ACC112 (cell line): Measurements from ENCODE around the gene POLD3.

ENCODE experiments used
- H2AFZ ChIP-seq: fragments of 200-600 bp; sonication (generic); one replicate; pipeline ENCODE4 v1.6.0; 2017; ENCODE audit warnings: antibody characterized with exemption, low read length; ENCODE audit not compliant: unreplicated experiment
- H3K27ac ChIP-seq: fragments of 200-600 bp; sonication (generic); 2 replicates; pipeline ENCODE4 v1.5.1; 2014; ENCODE audit warnings: low read depth, mild to moderate bottlenecking, antibody characterized with exemption, low read length, moderate library complexity
- H3K27me3 ChIP-seq: fragments of 200-600 bp; sonication (generic); 2 replicates; pipeline ENCODE4 v1.6.1; 2014; ENCODE audit warnings: mild to moderate bottlenecking, antibody characterized with exemption, low read length, moderate library complexity, mixed read lengths; ENCODE audit not compliant: insufficient read depth
- H3K36me3 ChIP-seq: fragments of 200-600 bp; sonication (generic); 2 replicates; pipeline ENCODE4 v1.6.1; 2016; ENCODE audit warnings: mild to moderate bottlenecking, antibody characterized with exemption, low read length, moderate library complexity, mixed read lengths; ENCODE audit not compliant: insufficient read depth
- H3K4me1 ChIP-seq: fragments of 200-600 bp; sonication (generic); one replicate; pipeline ENCODE4 v1.6.1; 2016; ENCODE audit warnings: low read length, mixed read lengths; ENCODE audit not compliant: insufficient read depth, unreplicated experiment, control insufficient read depth
- H3K4me3 ChIP-seq: fragments of 200-600 bp; sonication (generic); 2 replicates; pipeline ENCODE4 v1.5.1; 2014; ENCODE audit warnings: mild to moderate bottlenecking, low read depth, low read length
- H3K79me2 ChIP-seq: fragments of 200-600 bp; sonication (generic); one replicate; pipeline ENCODE4 v1.6.0; 2016; ENCODE audit warnings: low read length; ENCODE audit not compliant: control insufficient read depth, unreplicated experiment, insufficient read depth

The POLD3 gene

GRCh38 chr11:74568028-74568427 is 24.4 kb upstream of the POLD3 start:
- Histone ChIP-seq H3K27me3 (no peaks in the 10 kb centered on the region; the same call in 1 of the 2 replicates), H2AFZ (no peak overlapping the region), H3K36me3 (no peaks in the 10 kb centered on the region), H3K27ac (no peak overlapping the region), H3K79me2 (no peaks in the 10 kb centered on the region), H3K4me1 (no peaks in the 10 kb centered on the region), H3K4me3 (no peak overlapping the region)

GRCh38 chr11:74570266-74571061 is 21.9 kb upstream of the POLD3 start:
- H3K4me1 ChIP-seq: no peaks in the 10 kb centered on the region
- no peak overlapping the region for H3K27ac ChIP-seq
- H3K4me3 ChIP-seq: no peak overlapping the region
- H3K27me3 ChIP-seq: no peaks in the 10 kb centered on the region
- H3K79me2 ChIP-seq: no peaks in the 10 kb centered on the region
- H2AFZ ChIP-seq: no peak overlapping the region
- H3K36me3 ChIP-seq: no peaks in the 10 kb centered on the region

GRCh38 chr11:74571062-74571399 is 21.4 kb upstream of the POLD3 start:
- Histone ChIP-seq H3K4me3 (no peak overlapping the region), H2AFZ (no peak overlapping the region), H3K36me3 (no peaks in the 10 kb centered on the region), H3K27ac (no peak overlapping the region), H3K79me2 (no peaks in the 10 kb centered on the region), H3K27me3 (no peaks in the 10 kb centered on the region), H3K4me1 (no peaks in the 10 kb centered on the region)

GRCh38 chr11:74572349-74572748 is 20.0 kb upstream of the POLD3 start:
- no peaks in the 10 kb centered on the region for H3K27me3 ChIP-seq
- no peaks in the 10 kb centered on the region for H3K36me3 ChIP-seq
- no peaks in the 10 kb centered on the region for H3K4me1 ChIP-seq
- no peak overlapping the region for H3K27ac ChIP-seq
- no peak overlapping the region for H3K4me3 ChIP-seq
- H2AFZ ChIP-seq: no peak overlapping the region
- no peaks in the 10 kb centered on the region for H3K79me2 ChIP-seq

GRCh38 chr11:74574563-74574962 is 17.8 kb upstream of the POLD3 start:
- Histone ChIP-seq H3K27ac (no peak overlapping the region), H3K4me1 (no peaks in the 10 kb centered on the region), H3K36me3 (no peaks in the 10 kb centered on the region), H3K27me3 (peaks cover 6% of the 10 kb centered on the region; the same call in 1 of the 2 replicates), H3K4me3 (no peak overlapping the region), H2AFZ (no peak overlapping the region), H3K79me2 (no peaks in the 10 kb centered on the region)

- no peaks in the 10 kb centered on the region for H3K79me2 ChIP-seq
- no peak overlapping the region for H2AFZ ChIP-seq
- H3K4me1 ChIP-seq: no peaks in the 10 kb centered on the region
These were observed 16.4 kb upstream of the POLD3 start for GRCh38 chr11:74575999-74576398.

GRCh38 chr11:74577181-74577580 is 15.2 kb upstream of the POLD3 start:
- Histone ChIP-seq H3K27me3 (peaks cover 6% of the 10 kb centered on the region; the same call in 1 of the 2 replicates), H3K27ac (no peak overlapping the region), H3K79me2 (no peaks in the 10 kb centered on the region), H2AFZ (no peak overlapping the region), H3K36me3 (no peaks in the 10 kb centered on the region), H3K4me3 (no peak overlapping the region), H3K4me1 (no peaks in the 10 kb centered on the region)

More at GRCh38 chr11:74575999-74576398, 16.4 kb upstream of the POLD3 start:
- no peak overlapping the region for H3K27ac ChIP-seq
- H3K36me3 ChIP-seq: no peaks in the 10 kb centered on the region
- no peak overlapping the region for H3K4me3 ChIP-seq
- H3K27me3 ChIP-seq: peaks cover 6% of the 10 kb centered on the region; the same call in 1 of the 2 replicates

GRCh38 chr11:74577624-74578396 is 14.6 kb upstream of the POLD3 start:
- peaks cover 6% of the 10 kb centered on the region; the same call in 1 of the 2 replicates for H3K27me3 ChIP-seq
- H3K4me1 ChIP-seq: no peaks in the 10 kb centered on the region
- H3K27ac ChIP-seq: no peak overlapping the region
- H2AFZ ChIP-seq: no peak overlapping the region
- no peaks in the 10 kb centered on the region for H3K36me3 ChIP-seq
- H3K79me2 ChIP-seq: no peaks in the 10 kb centered on the region
- no peak overlapping the region for H3K4me3 ChIP-seq

GRCh38 chr11:74579577-74580270 is 12.7 kb upstream of the POLD3 start:
- H3K27me3 ChIP-seq: peaks cover 6% of the 10 kb centered on the region; the same call in 1 of the 2 replicates
- H3K79me2 ChIP-seq: no peaks in the 10 kb centered on the region
- H3K27ac ChIP-seq: no peak overlapping the region
- no peaks in the 10 kb centered on the region for H3K36me3 ChIP-seq
- H3K4me3 ChIP-seq: no peak overlapping the region
- no peak overlapping the region for H2AFZ ChIP-seq
- H3K4me1 ChIP-seq: no peaks in the 10 kb centered on the region

GRCh38 chr11:74581954-74582547 is 10.3 kb upstream of the POLD3 start:
- H3K27ac ChIP-seq: no peak overlapping the region

More at GRCh38 chr11:74581954-74582547, 10.3 kb upstream of the POLD3 start:
- no peaks in the 10 kb centered on the region for H3K79me2 ChIP-seq
- H3K27me3 ChIP-seq: peaks cover 6% of the 10 kb centered on the region; the same call in 1 of the 2 replicates
- no peaks in the 10 kb centered on the region for H3K36me3 ChIP-seq
- no peaks in the 10 kb centered on the region for H3K4me1 ChIP-seq
- H3K4me3 ChIP-seq: no peak overlapping the region
- H2AFZ ChIP-seq: no peak overlapping the region
